GM21528 (cell line): ENCODE results near the gene SMPDL3A.

ENCODE experiments used
- ATAC-seq: cut with Tn5 transposase; IDR thresholded peaks from one replicate; pipeline ENCODE4 v1.9.1; 2021; ENCODE audit warnings: mild to moderate bottlenecking, moderate library complexity; ENCODE audit not compliant: unreplicated experiment, low FRiP score

Gene SMPDL3A

DNA sequence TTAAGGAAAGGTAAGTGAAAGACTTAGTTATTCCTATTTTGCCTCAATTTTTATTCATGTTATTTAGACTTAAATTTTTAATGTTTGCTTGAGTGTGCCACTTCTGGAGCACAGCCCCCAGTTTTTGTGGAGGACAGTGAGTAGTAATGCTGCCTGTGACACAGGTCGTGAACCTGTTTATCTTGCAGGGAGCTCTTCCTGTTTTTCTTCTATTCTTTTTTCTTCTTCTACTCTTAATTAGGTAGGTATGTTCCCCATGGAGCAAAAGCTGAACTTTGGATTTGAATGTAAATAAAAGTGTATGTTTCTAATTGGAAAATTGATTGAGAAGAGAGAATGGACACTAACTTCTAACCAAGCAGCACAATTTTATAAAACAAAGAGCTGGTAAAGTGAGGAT is 12.3 kb downstream of the SMPDL3A start:
- ATAC-seq: no peak

DNA sequence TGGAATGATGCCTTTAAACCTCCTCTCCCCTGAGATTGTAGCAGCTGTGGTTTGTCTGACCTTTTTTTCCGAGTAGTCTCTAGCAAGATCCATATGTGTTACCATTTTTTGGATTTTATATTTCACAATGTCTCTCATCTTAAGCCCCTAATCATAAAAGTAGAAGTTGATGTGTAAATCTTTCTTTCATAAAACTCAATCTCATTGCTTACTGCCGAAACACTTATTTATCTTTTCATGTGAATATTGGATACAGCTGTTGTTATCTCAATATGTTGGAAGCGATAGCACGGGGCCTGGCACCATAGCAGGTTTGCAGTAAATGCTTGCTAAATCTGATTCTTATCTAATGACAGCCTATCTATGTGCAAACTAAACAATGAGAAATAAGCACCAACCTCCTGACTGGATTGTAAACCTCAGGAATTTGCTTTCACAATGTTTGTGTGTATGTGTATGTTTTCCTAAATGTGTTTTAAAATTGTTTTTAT is 14.2 kb downstream of the SMPDL3A start:
- no peak for ATAC-seq

GRCh38 chr6:122804962-122805485 is 16.0 kb downstream of the SMPDL3A start:
- no peak for ATAC-seq

DNA sequence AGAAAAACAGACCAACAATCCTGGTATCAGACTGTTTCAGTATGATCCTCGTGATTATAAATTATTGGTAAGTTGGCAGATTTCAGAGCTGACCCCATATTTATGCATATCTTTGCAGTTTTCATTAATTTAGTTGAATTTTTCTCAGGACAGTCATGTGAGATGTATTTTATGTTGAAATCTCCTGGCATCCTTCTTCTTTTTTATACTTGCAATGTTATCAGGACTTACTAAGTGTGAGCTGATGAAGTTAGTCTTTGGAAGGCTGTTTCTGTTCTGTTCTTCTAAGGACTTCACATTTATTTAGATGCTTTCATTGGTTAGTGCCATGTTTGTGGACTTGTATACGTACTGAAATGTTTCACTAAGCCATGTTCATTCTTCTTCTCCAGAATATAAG is 17.2 kb downstream of the SMPDL3A start:
- ATAC-seq: no peak

GRCh38 chr6:122808121-122808885 is 19.2 kb downstream of the SMPDL3A start:
- ATAC-seq: no peak

DNA sequence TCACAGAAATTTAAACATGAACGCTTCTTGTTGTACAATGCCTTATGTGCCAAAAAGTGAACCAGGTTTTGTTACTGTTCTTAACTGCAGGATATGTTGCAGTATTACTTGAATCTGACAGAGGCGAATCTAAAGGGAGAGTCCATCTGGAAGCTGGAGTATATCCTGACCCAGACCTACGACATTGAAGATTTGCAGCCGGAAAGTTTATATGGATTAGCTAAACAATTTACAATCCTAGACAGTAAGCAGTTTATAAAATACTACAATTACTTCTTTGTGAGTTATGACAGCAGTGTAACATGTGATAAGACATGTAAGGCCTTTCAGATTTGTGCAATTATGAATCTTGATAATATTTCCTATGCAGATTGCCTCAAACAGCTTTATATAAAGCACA is 19.9 kb downstream of the SMPDL3A start:
- ATAC-seq: no peak

DNA sequence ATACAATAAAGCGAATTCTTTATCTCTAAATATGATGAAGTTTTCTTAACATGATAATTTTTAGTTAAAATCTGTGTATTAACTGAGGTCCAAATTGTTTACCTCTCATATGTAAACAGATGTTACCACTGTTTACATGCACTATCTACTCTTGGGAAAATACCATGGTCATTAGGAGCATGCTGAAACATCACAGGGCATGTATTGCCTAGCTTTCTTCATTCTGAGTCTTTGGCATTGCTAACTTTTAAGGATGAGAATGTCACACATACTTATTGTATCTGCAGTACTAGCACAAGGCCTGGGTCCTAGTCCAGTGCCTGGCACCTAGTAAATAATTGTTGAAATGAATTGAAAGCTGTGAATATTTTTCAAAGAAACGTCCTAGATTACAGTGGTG is 20.6 kb downstream of the SMPDL3A start:
- ATAC-seq: no peak

- no peak for ATAC-seq
Measured at GRCh38 chr6:122810189-122810588, 21.1 kb downstream of the SMPDL3A start.

- no peak for ATAC-seq
Measured at GRCh38 chr6:122817358-122817757, 28.3 kb downstream of the SMPDL3A start.

- ATAC-seq: no peak
Measured at GRCh38 chr6:122817766-122818165, 28.7 kb downstream of the SMPDL3A start.

- ATAC-seq: no peak
Measured at GRCh38 chr6:122818866-122819265, 29.8 kb downstream of the SMPDL3A start.

- no peak for ATAC-seq
Measured at GRCh38 chr6:122821095-122821494, 32.0 kb downstream of the SMPDL3A start.

- ATAC-seq: no peak
Measured at GRCh38 chr6:122825163-122825562, 36.1 kb downstream of the SMPDL3A start.

GRCh38 chr6:122829456-122829855 is 40.4 kb downstream of the SMPDL3A start:
- no peak for ATAC-seq

- no peak for ATAC-seq
Measured at GRCh38 chr6:122831511-122831910, 42.5 kb downstream of the SMPDL3A start.

- no peak for ATAC-seq
Measured at GRCh38 chr6:122832459-122832858, 43.4 kb downstream of the SMPDL3A start.

GRCh38 chr6:122833021-122833491 is 44.0 kb downstream of the SMPDL3A start:
- no peak for ATAC-seq

GRCh38 chr6:122838060-122838780 is 49.2 kb downstream of the SMPDL3A start:
- ATAC-seq: no peak

GRCh38 chr6:122839472-122839871 is 50.4 kb downstream of the SMPDL3A start:
- peak; percentile 95 for ATAC-seq

GRCh38 chr6:122839906-122840305 is 50.8 kb downstream of the SMPDL3A start:
- no peak for ATAC-seq

DNA sequence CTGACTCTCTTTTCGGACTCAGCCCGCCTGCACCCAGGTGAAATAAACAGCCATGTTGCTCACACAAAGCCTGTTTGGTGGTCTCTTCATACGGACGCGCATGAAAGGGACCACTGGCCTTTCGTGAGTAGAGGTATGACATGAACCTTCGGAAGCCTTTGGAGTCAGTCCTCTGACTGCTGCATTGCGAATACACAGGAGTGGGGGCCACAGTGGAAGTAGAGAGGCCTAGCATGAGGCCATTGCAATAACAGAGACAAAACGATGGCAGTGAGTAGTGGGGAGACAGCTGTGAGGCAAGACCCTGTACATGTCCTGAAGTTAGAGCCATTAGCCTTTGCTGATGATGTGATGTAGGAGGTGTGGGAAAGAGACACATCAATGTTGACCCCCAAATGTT is 56.4 kb downstream of the SMPDL3A start:
- no peak for ATAC-seq
